ENCODE results near the gene OGFOD1. TPM values are rescaled to one million over a fixed set of nuclear protein-coding genes. Genes with fewer than 3 reads are reported as not detected.

OGFOD1 gene
- total and polyA plus RNA-seq, 9 of the 15 experiments (the other 6 are each of a cell fraction or from before 2014, with no cell fraction given) = 60.4 to 134 (median 85.8) TPM

- no peak for TF ChIP-seq KLF16 (IDR thresholded peaks at IDR 0.05)
- TF ChIP-seq ZBTB34 (CRISPR knock-in tag; IDR thresholded peaks at IDR 0.05) = no peak
- no peak for TF ChIP-seq BRF2 (IDR thresholded peaks at IDR 0.05; ENCODE audit: borderline replicate concordance, insufficient read depth, insufficient read length)
- TF ChIP-seq ZNF717 (CRISPR knock-in tag; IDR thresholded peaks at IDR 0.05) = no peak
- no peak for TF ChIP-seq SREBF1 (IDR thresholded peaks at IDR 0.05; ENCODE audit: borderline replicate concordance, low read depth, low read length)
- no peak for TF ChIP-seq NR3C1 (CRISPR knock-in tag; IDR thresholded peaks at IDR 0.05)
- peak; percentile 64; the same call in 1 of the 2 replicates for TF ChIP-seq DIDO1 (tag; IDR thresholded peaks at IDR 0.05; ENCODE audit: low read depth)
- no peak for TF ChIP-seq HDAC6 (IDR thresholded peaks at IDR 0.05; ENCODE audit: low read depth, low read length)
- no peak for TF ChIP-seq XRCC3 (IDR thresholded peaks at IDR 0.05)
- TF ChIP-seq NELFE (IDR thresholded peaks at IDR 0.05; ENCODE audit: insufficient read depth, insufficient read length) = no peak
- TF ChIP-seq NONO (IDR thresholded peaks at IDR 0.05; ENCODE audit: low read depth in 2 of 2, low read length in 1 of 2) = no peak
- no peak for TF ChIP-seq KLF13 (tag; IDR thresholded peaks at IDR 0.05; ENCODE audit: borderline replicate concordance, low read depth)
- TF ChIP-seq RB1 (IDR thresholded peaks at IDR 0.05; ENCODE audit: low read depth) = peak; percentile 58
- TF ChIP-seq CXXC5 (CRISPR knock-in tag; IDR thresholded peaks at IDR 0.05) = peak; percentile 78
- TF ChIP-seq FOS (IDR thresholded peaks at IDR 0.05; ENCODE audit: extremely low read depth, insufficient read length) = peak; percentile 92
- no peak for TF ChIP-seq MTF1 (CRISPR knock-in tag; IDR thresholded peaks at IDR 0.05; ENCODE audit: borderline replicate concordance)
- TF ChIP-seq FOXA1 (IDR thresholded peaks at IDR 0.05; ENCODE audit: borderline replicate concordance) = no peak
- peak; percentile 47 for TF ChIP-seq JUND (IDR thresholded peaks at IDR 0.05; ENCODE audit: borderline replicate concordance, low read depth, low read length)
- no peak for TF ChIP-seq JUND (tag; IDR thresholded peaks at IDR 0.05; ENCODE audit: borderline replicate concordance, low read depth, low read length)
- TF ChIP-seq ZBTB9 (CRISPR knock-in tag; IDR thresholded peaks at IDR 0.05) = peak; percentile 14; the same call in 1 of the 2 replicates
- no peak for TF ChIP-seq RBM39 (optimal IDR thresholded peaks at IDR 0.05; ENCODE audit: low read depth, low read length)
- no peak for TF ChIP-seq NCOR1 (IDR thresholded peaks at IDR 0.05)
- no peak for TF ChIP-seq SAFB (IDR thresholded peaks at IDR 0.05; ENCODE audit: borderline replicate concordance, low read depth, low read length)
- TF ChIP-seq, protein P1, sequence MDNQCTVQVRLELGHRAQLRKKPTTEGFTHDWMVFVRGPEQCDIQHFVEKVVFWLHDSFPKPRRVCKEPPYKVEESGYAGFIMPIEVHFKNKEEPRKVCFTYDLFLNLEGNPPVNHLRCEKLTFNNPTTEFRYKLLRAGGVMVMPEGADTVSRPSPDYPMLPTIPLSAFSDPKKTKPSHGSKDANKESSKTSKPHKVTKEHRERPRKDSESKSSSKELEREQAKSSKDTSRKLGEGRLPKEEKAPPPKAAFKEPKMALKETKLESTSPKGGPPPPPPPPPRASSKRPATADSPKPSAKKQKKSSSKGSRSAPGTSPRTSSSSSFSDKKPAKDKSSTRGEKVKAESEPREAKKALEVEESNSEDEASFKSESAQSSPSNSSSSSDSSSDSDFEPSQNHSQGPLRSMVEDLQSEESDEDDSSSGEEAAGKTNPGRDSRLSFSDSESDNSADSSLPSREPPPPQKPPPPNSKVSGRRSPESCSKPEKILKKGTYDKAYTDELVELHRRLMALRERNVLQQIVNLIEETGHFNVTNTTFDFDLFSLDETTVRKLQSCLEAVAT (IDR thresholded peaks at IDR 0.05) = peak in 1 of 2 experiments; percentile 23; a peak in 2 of 4 replicates
Observed at GRCh38 chr16:56450986-56451752, at the start of gene OGFOD1, which contains the start of gene NUDT21 (continued).
